GM20431 (cell line): ENCODE results near the gene TMEM259.

Experiments
- in situ Hi-C: fragments of 300-500 bp; cut with MseI, MboI; formaldehyde crosslinking; loops from one replicate; pipeline ENCODE4 v1.15.0; 2020; ENCODE audit warnings: low sequenced_read_pairs; ENCODE audit not compliant: unreplicated experiment

The TMEM259 gene

GRCh38 chr19:1017906-1018305 lies 3.0 kb downstream of the TMEM259 start:
- in situ Hi-C loops: no loop called here

DNA sequence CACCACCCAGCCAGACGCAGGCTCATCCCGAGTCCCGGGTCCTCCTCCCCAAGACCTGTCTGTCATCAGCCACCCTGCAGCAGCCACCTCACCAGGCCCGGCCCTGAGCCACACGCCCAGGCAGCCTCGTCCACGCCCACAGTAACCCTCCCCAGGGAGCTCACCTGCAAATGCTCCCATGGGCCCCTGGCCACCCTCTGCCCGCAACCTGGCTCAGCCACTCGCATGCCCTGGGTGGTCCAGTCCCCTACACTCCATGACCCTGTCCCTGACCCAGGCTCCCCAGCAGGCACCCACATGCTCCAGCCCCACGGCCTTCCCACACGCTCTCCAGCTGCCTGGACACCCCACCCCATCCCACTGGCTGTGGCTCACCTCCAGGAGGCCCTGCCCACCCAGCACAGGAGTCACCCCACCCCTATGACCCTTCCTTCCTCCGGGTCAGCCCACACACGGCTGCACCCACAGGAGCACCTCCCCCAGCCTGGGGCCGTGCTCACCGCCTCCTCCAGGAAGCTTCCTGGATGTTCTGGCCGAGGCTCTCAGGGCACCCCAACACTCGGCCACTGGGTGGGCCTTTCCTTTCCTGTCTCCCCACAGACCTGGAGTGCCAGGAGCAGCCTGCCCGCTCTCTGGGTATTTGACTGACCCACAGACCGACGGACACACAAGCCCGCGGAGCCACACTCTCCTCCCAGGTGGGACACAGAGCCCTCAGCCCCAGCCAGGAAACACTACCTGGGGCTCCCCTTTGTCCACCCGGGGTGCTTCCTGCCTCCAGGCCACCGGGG lies 3.6 kb downstream of the TMEM259 start:
- in situ Hi-C loops: no loop called here

DNA sequence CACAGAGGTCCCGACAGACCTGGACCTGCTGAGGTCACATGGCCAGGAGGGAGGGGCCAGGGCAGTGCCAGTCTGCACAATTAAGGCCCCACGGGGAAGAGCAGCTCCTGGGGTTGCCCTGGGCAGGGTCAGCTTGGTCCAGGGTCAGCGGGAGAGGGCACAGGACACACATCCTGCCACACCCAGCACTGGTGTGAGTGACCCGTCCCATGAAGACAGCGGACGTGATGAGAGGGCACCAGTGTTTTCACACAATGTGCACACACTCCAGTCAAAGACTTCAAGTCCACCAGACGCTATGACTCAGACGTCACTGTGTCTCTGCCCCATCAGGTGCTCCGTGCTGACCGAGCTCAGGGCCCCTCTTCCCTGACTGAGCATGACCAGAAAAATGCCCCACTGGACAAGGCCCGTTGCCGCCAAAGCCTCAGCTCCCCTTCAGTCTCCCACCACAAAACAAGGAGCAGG lies 4.2 kb downstream of the TMEM259 start:
- in situ Hi-C loops: no loop called here

DNA sequence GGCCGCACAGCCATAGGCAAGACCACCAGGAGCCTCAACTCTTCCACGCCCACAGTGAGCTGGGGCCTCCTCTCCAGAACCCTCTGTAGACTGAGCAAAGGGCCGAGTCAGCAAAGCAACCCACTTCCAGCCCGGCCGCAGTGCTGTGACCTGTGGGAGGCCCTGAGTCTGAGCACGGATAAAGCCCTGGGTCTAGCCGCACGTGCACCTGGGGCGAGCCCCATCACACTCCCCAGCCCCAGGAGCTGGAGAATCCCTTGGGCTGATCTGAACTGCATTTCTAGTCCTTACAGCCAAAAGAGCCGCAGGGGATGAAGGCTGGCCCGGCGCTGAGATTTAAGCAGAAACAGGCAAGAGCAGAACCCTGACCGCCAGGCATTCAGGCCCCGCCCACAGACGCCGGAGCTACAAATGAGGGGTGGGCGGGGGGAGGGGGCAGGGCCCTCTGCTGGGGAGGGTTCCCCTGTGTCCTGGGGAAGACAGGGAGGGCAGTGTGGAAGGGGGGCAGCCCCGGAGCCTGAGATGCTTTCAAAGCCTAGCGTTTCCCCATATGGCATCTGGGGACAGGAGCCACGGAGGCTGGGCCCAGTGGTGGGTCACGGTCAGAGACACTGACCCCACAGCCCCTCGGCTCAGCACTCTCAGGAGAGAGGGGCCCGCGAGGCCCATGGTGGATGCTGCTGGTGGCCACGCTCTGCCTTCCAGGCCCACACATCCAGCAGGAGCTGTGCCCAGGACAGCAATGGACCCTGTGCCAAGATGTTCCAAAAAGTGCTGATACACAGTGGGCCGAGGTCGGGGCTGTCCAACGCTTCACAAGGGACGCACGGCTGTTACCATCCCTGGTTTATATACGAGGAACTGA lies 4.9 kb downstream of the TMEM259 start:
- in situ Hi-C loops: no loop called here

DNA sequence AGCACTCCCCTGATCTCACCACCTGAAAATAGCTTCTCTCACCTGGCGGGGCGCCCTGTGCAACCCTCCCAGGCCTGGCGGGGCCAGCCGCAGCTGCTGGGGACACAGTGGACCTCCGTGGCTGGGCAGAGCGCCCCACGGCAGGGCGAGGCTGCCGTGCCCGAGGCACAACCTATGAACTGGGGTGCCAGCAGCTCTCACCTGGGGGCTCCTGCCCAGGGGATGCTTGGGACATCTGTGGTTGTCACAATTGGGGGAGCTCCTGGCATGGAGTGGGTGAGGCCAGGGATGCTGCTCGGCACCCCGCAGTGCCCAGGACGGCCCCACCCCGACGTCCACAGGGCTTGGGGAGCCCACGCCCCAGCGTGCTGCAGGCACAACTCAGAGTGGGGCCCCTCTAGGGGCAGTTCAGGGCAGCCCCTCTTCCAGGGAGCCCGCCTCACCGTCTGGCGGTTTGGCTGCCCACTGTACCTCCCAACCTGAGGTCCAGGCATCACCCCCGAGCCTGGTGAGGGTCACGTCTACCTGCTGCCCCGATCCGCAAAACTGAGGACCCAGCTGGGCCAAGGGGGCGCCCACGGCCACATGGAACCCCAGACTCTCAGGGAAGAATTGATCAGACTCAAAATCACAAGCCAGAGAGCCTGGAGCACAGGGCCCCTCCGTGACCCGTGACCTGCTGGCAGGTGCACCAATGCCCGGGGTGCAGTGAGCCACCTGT lies 5.7 kb downstream of the TMEM259 start:
- in situ Hi-C loops: no loop called here

GRCh38 chr19:1014161-1015060 lies 6.5 kb downstream of the TMEM259 start:
- in situ Hi-C loops: no loop called here

- in situ Hi-C loops: no loop called here
Observed at GRCh38 chr19:1013218-1013617, 7.7 kb downstream of the TMEM259 start.

- in situ Hi-C loops: no loop called here
Observed at GRCh38 chr19:1012334-1012733, 8.6 kb downstream of the TMEM259 start.

DNA sequence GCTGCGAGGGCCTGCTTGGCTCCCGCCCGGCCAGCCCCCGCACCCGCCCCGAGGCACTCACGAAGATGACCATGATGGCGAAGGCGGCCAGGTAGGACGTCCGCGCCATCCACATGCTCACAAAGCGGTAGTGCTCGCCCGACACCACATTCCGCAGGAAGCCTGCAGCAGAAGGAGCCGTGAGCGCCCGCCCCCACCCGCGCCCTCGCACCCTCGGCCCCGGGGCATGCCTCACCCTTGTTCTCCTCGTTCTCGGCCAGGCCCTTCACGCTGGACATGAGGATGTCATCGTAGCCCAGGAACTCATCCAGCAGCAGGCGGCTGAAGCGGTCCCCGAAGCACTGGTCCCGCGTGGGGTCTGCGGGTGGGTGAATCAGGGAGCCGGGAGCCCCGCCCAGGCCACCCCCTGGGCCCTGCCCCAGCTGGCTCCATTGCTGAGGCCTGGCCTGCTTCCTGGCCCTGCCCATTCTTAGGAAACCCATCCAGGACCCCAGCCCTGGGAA lies 9.0 kb downstream of the TMEM259 start:
- in situ Hi-C loops: no loop called here

GRCh38 chr19:1010586-1011510 lies 10.1 kb downstream of the TMEM259 start:
- in situ Hi-C loops: no loop called here

DNA sequence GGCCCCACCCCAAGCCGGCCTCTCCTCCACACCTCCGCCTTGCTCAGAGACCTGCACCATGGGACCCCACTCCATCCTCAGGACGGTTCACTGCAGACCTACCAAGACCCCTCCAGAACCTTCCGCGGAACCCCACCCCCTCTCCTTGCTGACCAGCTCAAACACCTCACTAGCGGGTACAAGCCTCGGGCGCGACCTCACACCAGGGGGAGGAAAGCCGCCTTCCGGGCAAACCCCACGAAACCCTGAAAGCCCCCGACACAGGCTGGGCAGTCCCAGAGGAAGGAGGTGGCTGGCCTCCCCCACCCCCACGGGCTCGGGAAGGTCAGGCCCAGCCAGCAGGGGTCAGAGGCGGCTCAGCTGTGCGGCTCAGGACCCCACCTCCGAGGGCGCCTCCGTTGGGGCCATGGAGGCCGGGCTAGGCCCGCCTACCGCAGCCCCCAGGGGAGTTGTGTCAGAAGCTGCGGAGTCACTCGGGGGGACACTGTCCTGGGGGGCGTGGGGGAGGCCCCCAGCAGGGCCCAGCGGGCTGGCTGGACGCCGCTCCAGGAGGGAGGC lies 10.9 kb downstream of the TMEM259 start:
- in situ Hi-C loops: no loop called here

GRCh38 chr19:1009041-1009980 lies 11.6 kb downstream of the TMEM259 start:
- in situ Hi-C loops: no loop called here

GRCh38 chr19:1008268-1009040 lies 12.5 kb downstream of the TMEM259 start:
- in situ Hi-C loops: no loop called here

- in situ Hi-C loops: no loop called here
Observed at GRCh38 chr19:1007399-1008251, 13.3 kb downstream of the TMEM259 start.

GRCh38 chr19:1006711-1007398 lies 14.1 kb downstream of the TMEM259 start:
- in situ Hi-C loops: no loop called here
